ENCODE measurements around the gene PPME1.

Gene PPME1

GRCh38 chr11:74283580-74284180 lies 112.6 kb downstream of the PPME1 start:
- peak; percentile 32 for DNase-seq

- DNase-seq, result no peak
Observed at GRCh38 chr11:74284466-74284865, 113.4 kb downstream of the PPME1 start.

- no peak for DNase-seq
Observed at GRCh38 chr11:74288161-74288560, 117.1 kb downstream of the PPME1 start.

- DNase-seq, result no peak
Observed at GRCh38 chr11:74288911-74289310, 117.8 kb downstream of the PPME1 start.

- no peak for DNase-seq
Observed at GRCh38 chr11:74297484-74297883, 126.4 kb downstream of the PPME1 start.

- no peak for DNase-seq
Observed at GRCh38 chr11:74299015-74299414, 127.9 kb downstream of the PPME1 start.

Measured in NCI-H2029 (cell line).